Measurements from ENCODE around the gene BOLA3.
"Not testable (repeated sequence)": the region's sequence is repeated elsewhere in the genome, so short reads cannot be mapped to it uniquely, and the experiment has no call there.

Gene BOLA3

DNA sequence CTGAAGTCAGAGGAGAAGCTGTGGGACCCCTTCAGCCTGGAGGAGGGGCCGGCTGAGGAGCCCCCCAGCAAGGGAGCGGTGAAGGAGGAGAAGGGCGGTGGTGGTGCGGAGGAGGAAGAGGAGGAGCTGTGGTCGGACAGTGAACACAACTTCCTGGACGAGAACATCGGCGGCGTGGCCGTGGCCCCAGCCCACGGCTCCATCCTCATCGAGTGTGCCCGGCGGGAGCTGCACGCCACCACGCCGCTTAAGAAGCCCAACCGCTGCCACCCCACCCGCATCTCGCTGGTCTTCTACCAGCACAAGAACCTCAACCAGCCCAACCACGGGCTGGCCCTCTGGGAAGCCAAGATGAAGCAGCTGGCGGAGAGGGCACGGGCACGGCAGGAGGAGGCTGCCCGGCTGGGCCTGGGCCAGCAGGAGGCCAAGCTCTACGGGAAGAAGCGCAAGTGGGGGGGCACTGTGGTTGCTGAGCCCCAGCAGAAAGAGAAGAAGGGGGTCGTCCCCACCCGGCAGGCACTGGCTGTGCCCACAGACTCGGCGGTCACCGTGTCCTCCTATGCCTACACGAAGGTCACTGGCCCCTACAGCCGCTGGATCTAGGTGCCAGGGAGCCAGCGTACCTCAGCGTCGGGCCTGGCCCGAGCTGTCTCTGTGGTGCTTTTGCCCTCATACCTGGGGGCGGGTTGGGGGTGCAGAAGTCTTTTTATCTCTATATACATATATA lies 46.0 kb downstream of the BOLA3 start:
- no peak for DNase-seq

DNA sequence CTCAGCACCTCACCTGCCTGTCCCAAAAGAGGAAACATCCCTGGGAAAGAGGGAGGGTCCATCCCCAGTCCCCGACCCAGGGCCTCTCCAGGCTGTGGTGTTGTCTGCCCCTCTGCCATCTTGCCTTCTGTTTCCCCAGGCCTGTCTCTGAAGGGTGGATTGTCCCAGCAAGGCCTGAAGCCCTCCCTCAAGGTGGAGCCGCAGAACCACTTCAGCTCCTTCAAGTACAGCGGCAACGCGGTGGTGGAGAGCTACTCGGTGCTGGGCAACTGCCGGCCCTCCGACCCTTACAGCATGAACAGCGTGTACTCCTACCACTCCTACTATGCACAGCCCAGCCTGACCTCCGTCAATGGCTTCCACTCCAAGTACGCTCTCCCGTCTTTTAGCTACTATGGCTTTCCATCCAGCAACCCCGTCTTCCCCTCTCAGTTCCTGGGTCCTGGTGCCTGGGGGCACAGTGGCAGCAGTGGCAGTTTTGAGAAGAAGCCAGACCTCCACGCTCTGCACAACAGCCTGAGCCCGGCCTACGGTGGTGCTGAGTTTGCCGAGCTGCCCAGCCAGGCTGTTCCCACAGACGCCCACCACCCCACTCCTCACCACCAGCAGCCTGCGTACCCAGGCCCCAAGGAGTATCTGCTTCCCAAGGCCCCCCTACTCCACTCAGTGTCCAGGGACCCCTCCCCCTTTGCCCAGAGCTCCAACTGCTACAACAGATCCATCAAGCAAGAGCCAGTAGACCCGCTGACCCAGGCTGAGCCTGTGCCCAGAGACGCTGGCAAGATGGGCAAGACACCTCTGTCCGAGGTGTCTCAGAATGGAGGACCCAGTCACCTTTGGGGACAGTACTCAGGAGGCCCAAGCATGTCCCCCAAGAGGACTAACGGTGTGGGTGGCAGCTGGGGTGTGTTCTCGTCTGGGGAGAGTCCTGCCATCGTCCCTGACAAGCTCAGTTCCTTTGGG lies 47.2 kb downstream of the BOLA3 start:
- no peak for DNase-seq

DNA sequence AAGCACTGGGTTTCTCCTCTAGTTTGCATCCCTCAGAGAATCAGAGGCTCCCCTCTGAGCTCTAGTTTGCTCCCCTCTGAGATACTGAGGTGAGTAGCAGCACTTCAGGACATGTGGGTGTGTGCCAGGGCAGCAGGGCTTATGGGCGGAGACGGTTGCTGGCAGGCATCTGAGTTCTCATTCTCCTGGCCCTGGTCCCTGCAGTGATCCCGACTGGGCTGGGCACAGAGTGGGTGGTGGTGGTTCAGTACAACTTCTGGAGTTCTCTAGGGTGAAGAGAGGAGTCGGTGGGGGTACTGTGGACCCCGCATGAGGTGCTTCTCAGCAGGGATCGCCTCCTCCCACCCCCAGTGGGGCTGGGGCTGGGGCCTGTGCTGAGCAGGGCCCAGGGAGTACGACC lies 47.9 kb downstream of the BOLA3 start:
- no peak for DNase-seq

DNA sequence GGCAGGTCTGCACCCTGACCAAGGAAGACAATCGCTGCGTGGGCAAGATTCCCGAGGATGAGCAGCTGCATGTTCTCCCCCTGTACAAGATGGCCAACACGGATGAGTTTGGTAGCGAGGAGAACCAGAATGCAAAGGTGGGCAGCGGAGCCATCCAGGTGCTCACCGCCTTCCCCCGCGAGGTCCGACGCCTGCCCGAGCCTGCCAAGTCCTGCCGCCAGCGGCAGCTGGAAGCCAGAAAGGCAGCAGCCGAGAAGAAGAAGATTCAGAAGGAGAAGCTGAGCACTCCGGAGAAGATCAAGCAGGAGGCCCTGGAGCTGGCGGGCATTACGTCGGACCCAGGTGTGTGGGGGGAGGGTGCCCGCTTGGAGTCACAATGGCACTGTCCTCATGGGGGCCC lies 48.4 kb downstream of the BOLA3 start:
- DNase-seq: no peak

DNA sequence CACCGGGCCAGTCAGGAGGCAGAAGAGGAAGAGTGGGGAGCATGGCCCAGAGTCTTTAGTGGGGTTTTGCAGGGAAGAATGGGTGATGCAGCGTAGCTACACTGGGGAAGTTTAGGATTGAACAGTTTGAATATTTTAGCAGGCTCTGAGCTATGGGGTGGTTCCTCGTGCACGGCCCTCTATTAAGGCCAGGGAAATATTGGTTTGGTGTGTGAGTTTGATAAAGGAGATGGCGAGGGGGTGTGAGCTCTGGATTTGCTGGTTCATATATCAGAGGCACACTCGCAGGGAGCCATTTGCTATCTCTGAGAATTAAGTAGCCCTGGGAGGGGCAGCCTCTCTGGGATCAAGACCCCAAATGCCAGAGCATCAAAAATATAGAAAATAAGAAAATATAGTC lies 50.1 kb downstream of the BOLA3 start:
- no peak for DNase-seq

DNA sequence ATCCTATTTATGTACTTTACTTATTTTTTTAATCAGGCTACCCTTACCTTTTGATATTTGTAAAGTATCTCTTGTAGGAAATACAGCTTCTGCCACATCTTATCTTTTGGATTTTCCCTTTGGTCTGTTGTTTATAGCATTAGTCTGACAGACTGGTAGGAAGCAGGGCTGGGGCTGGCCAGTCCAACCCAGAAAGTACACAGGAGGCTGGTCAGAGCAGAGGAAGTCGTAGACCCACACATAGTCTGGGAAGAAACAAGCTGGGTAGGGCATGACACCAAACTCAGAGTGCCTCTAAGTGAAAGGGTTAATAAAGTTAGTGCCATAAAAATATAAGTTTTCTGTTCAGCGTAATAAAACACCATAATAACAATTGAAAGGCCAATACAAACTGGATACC lies 51.7 kb downstream of the BOLA3 start:
- DNase-seq: no peak

DNA sequence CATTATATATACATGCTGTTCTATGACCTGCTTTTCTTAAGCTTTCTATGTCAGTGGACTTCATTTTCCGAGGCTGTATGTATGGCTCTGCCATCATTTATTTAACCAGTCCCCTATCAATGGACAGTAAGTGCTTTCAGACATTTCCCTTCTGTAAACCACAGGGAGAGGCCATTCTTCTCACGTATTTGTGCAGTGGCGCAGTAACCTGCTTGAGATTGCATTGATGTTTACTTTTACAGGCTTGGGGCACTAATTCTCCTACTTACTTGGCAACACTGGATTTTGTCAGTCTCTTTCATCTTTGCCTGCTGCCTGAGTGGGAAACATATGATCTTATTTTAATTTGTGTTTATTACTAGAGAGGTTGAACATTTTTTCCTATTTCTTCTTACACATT lies 52.1 kb downstream of the BOLA3 start:
- no peak for DNase-seq

DNA sequence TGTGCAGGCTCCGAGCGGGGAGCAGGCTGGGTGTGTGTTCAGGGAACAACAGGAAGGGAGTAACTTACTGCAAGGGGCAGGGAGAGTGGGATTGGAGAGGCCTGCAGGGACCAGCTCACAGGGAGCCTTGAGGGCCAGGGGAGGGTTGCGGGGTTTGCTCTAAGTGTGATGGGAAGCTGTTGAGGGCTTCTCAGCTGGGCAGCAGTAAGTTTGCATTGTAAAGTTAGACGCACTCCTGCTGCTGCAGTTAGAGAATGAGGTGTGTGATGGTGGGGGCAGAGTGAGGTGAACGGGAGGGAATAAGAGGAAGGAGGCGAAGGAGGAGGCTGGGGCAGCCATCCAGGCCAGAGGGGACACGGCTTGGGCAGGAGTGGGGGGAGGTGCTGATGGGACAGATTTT lies 53.4 kb downstream of the BOLA3 start:
- DNase-seq: no peak

DNA sequence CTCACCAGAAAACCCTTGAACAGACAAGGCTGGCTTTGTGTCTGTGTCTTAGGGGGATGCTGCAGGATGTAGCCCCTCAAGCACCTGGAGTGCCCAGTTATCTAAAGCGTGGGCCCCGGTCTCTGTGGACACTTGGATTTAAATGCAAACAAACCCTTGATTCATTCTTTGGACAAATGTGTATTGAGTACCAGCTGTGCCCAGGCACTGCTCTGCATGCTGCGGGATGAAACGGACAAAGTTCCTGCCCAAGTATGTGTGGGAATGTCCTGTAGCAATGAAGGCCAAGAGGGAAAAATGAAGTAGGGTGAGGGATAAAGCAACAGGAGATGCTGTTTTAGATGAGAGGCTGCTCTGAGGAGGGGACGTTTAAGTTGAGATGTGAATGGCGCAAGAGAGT lies 53.9 kb downstream of the BOLA3 start:
- no peak for DNase-seq

DNA sequence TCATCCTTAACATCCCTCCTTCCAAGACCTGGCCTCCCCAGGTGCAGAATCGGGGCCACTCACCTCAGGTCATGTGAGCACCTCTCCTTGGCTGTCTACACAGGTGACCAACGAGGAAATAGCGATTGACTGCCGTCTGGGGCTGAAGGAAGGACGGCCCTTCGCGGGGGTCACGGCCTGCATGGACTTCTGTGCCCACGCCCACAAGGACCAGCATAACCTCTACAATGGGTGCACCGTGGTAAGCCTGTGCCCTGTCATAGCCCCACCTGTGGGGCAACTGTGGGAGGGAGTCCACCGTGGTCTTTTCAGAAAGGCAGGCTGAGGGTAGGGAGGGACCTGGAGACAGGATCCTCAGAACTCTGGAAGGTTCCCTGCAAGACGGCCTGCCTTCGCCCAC lies 54.3 kb downstream of the BOLA3 start:
- no peak for DNase-seq

DNA sequence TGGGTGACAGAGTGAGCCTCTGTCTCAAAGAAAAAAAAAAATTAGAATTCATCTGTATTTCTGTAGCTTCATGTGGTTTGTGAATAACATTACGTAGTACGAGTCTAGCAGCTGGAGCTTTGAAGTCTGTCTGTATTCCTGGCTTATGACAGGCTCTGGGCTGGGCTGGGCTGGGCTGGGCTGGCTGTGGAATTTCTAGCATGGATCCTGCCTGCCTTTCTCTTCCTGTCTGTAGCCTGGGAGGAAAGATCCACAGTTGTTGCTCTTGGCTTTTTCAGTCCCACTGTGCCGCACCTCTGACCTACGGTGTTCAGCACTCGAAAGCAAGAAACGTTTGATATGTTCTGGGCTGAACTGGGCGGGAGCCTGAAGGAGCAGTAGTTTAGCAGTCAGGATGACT lies 55.4 kb downstream of the BOLA3 start:
- DNase-seq: no peak

DNA sequence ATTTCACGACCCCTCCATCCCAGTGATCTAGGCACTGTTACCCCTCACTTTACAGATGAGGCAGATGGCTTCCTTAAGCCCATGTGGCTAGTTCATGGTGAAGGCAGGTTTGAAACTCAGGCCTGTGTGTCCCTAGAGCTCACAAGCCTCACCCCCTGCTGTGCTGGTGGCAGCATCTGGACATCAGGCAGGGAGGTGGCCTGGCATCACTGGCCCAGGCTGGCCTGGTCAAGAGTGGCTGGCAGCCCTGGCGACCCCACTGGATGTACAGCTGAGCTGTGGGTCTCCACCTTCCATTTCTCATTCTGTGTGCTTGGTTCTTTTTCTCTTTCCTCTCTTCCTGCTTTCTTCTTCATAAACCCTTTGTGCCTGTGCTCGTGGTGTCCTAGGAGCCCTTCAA lies 56.3 kb downstream of the BOLA3 start:
- DNase-seq: no peak

DNA sequence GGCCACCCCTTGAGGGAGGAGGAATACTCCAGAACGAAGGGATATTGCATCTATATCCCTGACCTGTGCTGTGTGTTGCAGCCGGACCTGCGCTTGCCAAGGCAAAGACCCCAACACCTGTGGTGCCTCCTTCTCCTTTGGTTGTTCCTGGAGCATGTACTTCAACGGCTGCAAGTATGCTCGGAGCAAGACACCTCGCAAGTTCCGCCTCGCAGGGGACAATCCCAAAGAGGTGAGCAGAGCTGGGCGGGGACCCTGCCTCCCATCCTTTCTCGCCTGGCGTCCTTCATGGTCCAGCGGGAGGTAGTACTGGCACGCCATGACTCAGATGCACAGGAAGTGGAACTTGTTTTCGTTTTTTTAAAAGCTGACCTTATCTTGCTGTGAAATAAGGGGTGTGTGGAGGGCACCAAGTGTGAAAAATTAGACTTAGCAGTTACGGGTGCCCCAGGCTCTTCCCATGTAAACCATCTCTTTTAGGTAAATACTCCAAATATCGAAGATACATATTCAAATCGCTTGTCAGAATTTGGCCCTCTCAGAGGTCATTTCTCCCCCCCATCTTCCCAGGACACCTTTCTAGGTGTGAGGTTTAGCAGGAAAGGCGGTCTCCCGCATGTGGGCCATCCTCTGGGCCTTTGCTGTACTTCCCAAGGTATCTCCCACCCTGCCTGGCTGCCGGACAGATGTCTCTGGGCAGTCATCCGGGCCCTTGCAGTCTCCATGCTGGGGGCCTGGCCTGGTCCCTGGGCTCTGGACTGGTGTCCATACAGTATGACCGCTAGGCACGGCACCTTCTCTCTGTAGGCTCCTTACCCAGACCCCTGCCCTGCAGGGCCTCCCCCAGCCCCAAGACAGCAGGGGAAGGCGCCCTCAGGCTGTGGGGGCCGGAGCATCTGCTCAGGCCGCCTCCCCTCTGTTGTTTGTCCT lies 57.6 kb downstream of the BOLA3 start:
- no peak for DNase-seq

DNA sequence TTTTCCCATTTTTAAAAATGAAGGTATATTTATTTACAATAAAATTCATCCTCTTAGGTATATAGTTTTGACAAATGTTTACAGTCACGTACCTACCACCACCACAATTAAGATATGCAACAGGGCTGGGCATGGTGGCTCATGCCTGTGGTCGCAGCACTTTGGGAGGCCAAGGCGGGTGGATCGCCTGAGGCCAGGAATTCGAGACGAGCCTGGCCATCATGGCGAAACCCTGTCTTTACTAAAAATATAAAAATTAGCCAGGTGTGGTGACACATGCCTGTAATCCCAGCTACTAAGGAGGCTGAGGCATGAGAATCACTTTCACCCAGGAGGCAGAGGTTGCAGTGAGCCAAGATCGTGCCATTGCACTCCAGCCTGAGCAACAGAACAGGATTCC lies 59.0 kb downstream of the BOLA3 start:
- not testable (repeated sequence) for DNase-seq

DNA sequence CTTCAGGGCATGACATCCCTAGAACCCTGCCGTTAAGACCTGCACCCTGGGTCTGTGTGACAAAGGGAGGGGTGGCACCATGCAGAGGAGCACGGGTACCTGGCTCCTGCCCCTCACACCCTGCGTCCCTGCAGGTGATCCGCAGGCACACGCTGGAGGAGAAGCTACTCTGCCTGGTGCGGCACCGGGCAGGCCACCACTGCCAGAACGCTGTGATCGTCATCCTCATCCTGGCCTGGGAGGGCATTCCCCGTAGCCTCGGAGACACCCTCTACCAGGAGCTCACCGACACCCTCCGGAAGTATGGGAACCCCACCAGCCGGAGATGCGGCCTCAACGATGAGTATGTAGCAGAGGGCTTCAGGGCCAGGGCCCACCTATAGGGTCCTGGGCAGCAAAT lies 60.0 kb downstream of the BOLA3 start:
- DNase-seq: no peak

DNA sequence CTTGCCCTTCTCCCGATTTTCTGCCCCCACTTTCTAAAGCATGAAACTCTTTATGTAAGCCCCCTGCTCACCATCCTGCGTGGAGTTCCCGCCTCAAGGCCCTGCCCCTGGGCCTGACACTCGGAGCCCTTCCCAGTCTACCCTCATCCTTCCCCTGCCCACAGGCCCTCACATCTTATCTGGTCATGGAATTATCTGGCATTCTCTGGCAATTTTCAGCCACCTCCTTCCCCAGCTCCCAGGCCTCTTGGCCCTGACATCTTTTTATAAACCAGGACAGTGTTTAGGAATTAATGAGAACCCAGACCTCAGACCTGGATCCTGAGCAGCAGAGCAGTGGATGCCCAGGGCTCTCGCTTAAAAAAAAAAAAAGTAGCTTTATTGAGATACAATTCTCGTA lies 61.7 kb downstream of the BOLA3 start:
- DNase-seq: no peak
